Activated CD4-positive, alpha-beta T cell treated with anti-CD3 and anti-CD28 coated beads for 48 hours (primary cell): ENCODE results near the gene SRGAP3.

Experiments
- DNase-seq: peaks from one replicate; pipeline ENCODE4 v3.0.0-alpha.2; 2020

The SRGAP3 gene

GRCh38 chr3:9169956-9170850, 79.2 kb downstream of the SRGAP3 start:
- peak; percentile 22 for DNase-seq

DNA sequence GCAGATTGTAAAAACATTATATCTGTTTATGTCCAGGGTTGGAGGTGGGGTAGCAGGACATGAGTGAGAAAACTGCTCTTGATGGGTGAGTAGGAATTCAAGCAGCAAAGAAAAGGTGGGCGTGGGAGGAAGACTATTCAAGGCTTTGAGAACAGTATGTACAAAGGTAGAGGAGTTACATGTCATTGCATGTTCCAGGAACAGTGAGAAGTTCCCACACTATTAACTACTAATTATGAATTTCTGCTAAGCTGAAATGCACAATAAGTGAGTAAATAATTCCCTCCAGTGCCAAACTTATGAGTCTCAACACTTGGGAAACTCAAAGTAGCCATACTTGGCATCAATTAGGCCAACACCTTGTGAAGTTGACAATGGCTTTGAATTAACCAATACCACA, 80.1 kb downstream of the SRGAP3 start:
- DNase-seq, result no peak

GRCh38 chr3:9168241-9168741, 81.2 kb downstream of the SRGAP3 start:
- peak; percentile 77 for DNase-seq

DNA sequence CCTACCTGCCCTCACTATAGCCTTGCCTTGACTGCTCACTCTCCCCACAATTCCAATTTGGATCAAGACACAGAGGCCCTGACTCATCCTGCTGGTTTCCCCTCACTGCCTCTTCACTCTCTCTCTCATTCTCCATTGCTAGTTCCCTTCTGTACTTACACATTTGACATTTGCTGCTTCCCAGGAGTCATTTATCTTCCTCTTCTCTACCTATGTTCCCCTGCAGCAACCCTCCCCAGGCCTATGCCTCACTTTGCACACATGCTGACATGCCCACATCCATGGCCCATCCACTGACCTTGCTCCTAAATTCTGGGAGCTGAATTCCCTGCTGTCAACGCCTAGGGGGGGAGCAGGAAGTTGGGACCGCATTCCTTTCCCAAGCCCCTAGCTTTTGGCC, 82.2 kb downstream of the SRGAP3 start:
- no peak for DNase-seq

DNA sequence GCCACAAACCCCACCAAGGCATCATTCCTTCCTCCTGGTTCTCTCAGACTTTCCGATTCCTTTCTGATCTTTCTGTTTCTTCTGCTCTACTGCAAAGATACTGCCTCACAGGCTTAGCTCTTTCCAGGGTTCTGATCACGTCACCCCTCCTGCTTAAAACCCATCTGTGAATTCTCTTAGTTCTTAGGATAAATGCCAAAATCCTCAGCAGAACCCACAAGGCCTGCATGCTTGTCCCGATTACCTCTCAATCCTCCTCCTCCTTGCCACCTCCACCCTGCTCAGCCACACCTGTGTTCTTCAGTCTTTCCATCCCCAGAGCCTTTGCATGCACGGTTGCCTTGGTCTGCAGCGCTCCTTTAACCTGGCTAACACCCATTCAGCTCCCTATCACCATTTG, 84.0 kb downstream of the SRGAP3 start:
- DNase-seq, result no peak

- DNase-seq, result no peak
These were observed 86.2 kb downstream of the SRGAP3 start for GRCh38 chr3:9163289-9163688.

GRCh38 chr3:9161811-9162210, 87.6 kb downstream of the SRGAP3 start:
- DNase-seq, result no peak

- DNase-seq, result no peak
These were observed 88.1 kb downstream of the SRGAP3 start for GRCh38 chr3:9161298-9161697.

GRCh38 chr3:9158865-9159630, 90.4 kb downstream of the SRGAP3 start:
- no peak for DNase-seq

DNA sequence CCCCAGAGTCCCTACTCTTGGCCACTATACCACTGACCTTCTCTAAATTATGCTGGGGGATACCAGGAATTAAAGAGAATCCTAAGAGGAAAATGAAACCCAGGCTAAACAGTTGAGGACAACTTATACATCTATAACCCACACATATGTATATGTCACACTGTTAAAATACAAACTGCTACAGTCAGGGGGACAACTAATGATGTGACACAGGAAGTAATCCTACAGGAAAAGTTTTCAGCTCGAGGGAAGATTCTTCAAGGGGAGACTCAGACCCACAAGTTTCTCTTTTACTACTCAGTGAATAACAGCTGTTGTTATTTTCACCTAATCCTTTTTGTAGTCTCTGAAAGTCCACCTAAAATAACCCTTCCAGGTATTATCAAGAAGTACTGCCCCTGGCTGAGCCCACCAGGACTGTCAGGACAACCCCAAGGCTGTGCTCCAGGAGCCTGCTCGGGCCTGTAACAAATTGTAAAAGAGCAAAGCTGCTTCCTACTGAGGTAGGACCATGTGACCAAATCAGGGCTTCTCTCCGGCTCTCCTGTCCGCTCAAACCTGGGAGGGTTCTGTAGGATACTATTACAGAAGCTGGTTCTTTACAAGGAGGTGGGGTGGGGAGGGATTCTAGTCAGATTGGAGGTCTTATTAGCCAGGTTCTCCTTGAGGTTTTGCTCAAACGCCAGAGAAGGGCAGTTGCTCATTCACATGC, 91.6 kb downstream of the SRGAP3 start:
- DNase-seq, result no peak

DNA sequence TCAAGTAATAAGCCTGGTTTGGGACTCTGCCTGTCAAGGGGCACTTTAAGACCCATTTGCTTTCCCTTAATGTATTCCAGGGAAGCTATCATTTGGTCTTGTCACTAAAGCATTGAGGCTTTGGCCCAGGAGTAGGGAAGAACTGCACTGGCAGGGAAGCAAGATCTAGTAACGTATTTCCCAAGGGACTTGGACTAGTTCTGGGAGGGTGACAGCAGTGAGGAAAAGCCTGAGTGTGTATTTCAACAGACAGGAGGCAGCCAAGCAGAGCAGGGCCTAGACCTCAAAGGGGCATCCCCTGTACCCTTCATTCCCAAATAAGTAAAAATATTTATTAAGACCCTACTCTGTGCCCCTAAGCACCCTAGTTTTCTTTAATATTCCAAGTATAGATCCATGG, 92.8 kb downstream of the SRGAP3 start:
- no peak for DNase-seq

DNA sequence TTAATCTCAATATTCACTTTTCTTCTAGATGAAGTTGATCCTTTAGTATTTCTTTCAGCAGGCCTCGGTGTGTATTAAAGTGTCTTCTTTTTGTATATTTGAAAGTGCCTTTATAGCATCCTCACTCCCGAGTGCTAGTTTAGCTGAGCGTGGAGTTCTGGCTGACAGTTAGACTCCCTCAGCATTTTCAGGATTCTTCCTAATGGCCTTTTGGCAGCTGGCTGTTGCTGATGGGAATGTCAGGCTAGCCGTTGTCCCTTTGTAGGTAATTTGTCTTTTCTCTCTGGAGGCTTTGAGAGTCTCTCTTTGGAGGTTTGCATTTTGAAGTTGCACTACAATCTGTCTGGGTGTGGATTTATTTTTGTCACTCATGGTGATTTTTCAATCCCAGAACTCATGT, 94.4 kb downstream of the SRGAP3 start:
- DNase-seq, result no peak

DNA sequence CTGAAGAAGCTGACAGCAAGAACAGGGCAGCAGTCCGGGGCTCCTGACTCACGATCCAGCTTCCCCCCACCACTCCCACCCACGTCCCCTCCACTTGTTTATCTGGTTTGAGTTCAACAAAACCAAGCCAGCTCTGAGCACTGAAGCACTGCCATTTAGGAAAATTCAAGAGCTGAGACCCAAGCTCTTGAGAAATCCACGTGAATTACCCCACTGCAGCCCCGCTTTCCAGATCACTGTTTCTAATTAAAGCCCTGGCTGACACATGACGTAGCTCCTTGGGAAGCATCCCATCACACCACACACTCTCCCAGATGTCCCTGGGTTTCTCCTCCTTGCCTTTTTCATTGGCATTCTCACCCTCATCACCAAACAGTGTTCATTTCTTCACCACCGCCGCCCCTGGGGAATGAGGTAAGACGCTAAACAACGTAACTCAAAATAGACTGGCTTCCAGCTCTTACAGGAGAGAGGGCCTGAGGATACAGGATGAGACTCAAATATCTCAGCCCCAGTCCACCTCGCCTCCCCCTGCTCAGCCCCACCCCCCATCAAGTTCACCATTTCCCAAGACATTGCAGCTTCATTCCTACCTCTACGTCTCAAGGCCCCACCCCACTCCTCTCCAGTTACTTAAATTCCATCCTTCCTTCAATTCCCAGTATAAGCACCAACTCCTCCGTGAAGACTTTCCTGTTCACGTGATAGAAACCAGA, 95.4 kb downstream of the SRGAP3 start:
- no peak for DNase-seq

DNA sequence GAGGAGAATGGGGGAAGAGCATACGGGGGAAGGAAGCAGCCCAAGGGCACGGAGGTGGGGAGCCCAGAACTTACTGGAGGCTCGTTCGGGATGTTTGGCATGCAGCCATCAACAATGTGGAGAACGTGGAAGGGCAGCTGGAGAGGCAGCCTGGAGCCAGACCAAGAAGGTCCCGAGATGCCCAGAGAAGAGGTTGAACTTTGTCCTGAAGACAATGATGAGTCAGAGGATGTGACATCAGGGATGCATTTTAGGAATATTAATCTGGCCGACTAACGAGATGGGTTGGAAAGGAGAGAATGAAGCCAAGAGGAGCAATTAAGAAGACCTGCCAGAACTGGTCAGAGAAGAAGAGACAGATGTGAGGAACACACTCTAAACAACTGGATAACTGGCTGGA, 98.2 kb downstream of the SRGAP3 start:
- no peak for DNase-seq

DNA sequence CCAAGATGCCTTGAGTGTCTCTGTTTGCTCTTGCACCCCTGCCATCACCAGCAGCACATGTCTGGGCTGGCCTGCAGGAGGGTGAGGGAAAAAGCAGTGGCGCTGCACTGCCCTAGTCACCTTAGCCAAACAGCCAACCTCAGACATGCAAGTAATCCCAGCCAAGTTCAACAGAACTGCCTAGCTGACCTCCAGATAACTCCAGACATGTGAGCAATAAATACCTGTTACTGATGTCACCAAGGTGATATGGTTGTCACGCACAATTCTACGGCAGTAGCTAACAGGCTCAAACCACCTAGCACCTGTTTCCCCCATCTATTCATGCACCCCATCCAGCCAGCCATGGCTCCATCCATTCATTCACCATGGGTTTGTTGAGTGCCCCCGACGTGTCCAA, 99.9 kb downstream of the SRGAP3 start:
- no peak for DNase-seq

- no peak for DNase-seq
These were observed 101.6 kb downstream of the SRGAP3 start for GRCh38 chr3:9147896-9148266.

DNA sequence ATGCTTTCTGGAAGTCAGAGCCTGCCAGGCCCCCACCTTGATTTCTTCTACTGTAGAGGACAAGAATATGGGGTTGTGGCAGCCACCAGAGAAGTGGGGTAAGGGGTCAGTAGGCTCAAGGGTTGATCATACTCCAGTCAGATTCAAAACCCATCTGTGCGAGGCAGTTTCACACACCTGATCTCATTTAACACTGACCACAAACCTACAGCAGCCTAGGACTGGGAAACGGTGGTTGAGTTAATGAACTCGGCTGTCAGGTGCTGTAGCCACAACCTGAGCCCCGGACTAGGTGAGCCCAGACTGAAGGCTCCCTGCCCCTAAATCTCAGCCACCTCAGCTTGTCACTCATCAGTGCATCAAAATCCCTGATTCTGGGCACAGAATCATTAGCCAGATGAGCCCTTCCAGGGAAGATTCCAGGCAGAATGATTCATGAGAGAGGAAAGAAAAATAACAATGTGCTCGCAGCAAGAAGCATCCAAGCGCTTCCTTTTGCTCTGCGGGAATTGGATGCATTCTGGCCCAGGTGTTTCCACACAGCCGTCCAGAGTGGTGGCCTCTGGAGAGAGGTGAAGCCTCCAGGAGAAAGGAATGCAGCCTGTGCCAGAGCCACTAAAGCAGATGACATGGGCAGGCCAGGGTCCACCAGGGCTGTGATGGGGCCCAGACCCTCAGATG, 102.1 kb downstream of the SRGAP3 start:
- no peak for DNase-seq

DNA sequence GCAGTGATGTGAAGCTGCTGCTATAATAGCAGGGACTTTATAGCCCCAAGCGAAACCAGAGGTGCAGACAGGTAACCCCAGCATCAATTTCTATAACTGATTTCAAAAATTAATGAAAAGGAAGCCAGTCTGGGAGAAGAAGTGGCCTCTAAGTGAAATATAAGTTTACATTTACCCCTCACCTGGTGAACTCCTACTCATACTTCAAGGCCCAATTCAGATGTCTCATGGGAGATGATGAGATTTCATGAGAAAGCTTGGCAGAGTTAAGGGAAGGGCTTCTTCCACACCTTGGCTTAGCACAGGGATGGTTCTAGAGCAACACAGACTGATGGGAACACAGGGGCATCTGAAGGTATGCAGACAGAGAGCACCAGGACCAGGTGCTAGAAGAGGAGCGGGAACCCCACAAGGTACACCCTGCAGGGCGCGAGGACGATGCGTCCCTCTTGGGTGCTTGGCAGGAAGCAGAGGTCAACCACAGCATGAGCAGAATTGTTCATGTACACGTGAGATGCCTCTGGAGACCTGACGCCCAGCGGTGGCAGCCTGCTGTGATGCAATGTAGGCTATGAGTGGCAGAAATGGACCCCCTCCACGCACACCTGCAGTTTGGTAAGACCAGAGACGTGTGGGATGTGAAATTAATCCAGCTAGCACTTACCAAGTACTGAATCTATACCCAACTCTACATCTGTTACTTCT, 102.9 kb downstream of the SRGAP3 start:
- no peak for DNase-seq

GRCh38 chr3:9143184-9143583, 106.3 kb downstream of the SRGAP3 start:
- DNase-seq, result no peak

- no peak for DNase-seq
These were observed 107.1 kb downstream of the SRGAP3 start for GRCh38 chr3:9142362-9142761.

- no peak for DNase-seq
These were observed 107.5 kb downstream of the SRGAP3 start for GRCh38 chr3:9141928-9142289.

DNA sequence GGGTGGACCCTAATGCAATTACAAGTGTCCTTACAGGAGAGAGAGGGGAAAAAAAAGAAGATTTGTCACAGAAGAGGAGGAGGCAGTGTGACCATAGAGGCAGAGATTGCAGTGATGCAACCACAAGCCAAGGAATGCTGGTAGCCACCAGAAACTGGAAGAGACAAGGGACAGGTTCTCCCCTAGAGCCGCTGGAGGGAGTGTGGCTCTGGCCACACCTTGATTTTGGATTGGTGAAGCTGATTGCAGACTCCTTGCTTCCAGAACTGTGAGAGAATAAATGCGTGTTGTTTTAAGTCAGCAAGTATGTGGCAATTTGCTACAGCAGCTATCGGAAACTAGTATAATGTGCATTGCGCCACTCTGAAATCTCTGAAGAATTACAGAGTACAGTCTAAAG, 110.1 kb downstream of the SRGAP3 start:
- no peak for DNase-seq
